Vagina (tissue), 2 donors: ENCODE results near the gene DCTN1. TPM values are rescaled to one million over a fixed set of nuclear protein-coding genes. Genes with fewer than 3 reads are reported as not detected.

ENCODE experiments used
- DNase-seq, 2 donors: peaks; one replicate each; pipeline ENCODE4 v3.0.0-alpha.2; 2017; ENCODE audit errors: extremely low spot score in 2 of 2
- H3K27ac ChIP-seq: fragments of 200-600 bp; sonication (generic); one replicate; pipeline ENCODE4 v1.5.1; 2019
- H3K27me3 ChIP-seq: fragments of 200-600 bp; sonication (generic); one replicate; pipeline ENCODE4 v1.5.1; 2019
- H3K36me3 ChIP-seq, 2 donors: fragments of 200-600 bp; sonication (generic); one replicate each; pipeline ENCODE4 v1.5.1; 2017 to 2019
- H3K4me1 ChIP-seq: fragments of 200-600 bp; sonication (generic); one replicate; pipeline ENCODE4 v1.5.1; 2019
- H3K4me3 ChIP-seq, 2 donors: fragments of 200-600 bp; sonication (generic); 1 replicate in 1 of 2; 2 replicates in 1 of 2; pipeline ENCODE4 v1.5.1; 2016 to 2019
- H3K9me3 ChIP-seq: fragments of 200-600 bp; sonication (generic); one replicate; pipeline ENCODE4 v1.5.1; 2019
- CTCF ChIP-seq, 3 experiments: fragments of 450-650 bp in 2 of 3; fragments of 200-600 bp in 1 of 3; sonication (generic) in 1 of 3; IDR thresholded peaks; one replicate each; pipeline ENCODE4 v1.5.1; 2017 to 2019; ENCODE audit warnings: antibody characterized with exemption in 3 of 3, mild to moderate bottlenecking in 2 of 3, moderate library complexity in 2 of 3
- POLR2A ChIP-seq, 2 donors: fragments of 450-650 bp; IDR thresholded peaks; one replicate each; pipeline ENCODE4 v1.6.1; 2017; ENCODE audit warnings: antibody characterized with exemption in 2 of 2, mild to moderate bottlenecking in 2 of 2, moderate library complexity in 2 of 2
- POLR2AphosphoS5 ChIP-seq, 2 donors: sonication (generic); formaldehyde crosslinking; IDR thresholded peaks; one replicate each; pipeline ENCODE4 v1.9.0; 2017; ENCODE audit warnings: antibody characterized with exemption in 2 of 2, mild to moderate bottlenecking in 2 of 2, low read depth in 1 of 2; ENCODE audit not compliant: insufficient read depth in 1 of 2
- intact Hi-C: fragments of 100-400 bp; cut with DNase I; formaldehyde crosslinking; loops from one replicate; pipeline ENCODE4 v1.15.1; 2023
- total RNA-seq: library from RNA; depleted of rRNA; stranded (reverse); fragments of >200 nt; gene quantifications from one replicate; pipeline ENCODE4 v1.2.3, GENCODE V29; 2016

Gene DCTN1
- total RNA-seq, 1 donor from 2014 or later = 95.0 TPM

GRCh38 chr2:74420006-74420405, 39.9 kb upstream of the DCTN1 start:
- H3K4me1 ChIP-seq = peaks cover 27% of the 10 kb centered on the region
- H3K36me3 ChIP-seq = no peaks in the 10 kb centered on the region
- H3K9me3 ChIP-seq = no peaks in the 10 kb centered on the region
- no peaks in the 10 kb centered on the region for H3K27me3 ChIP-seq
- no peak for DNase-seq
- no peak overlapping the region for H3K27ac ChIP-seq
- H3K4me3 ChIP-seq = no peak overlapping the region
- TF ChIP-seq CTCF (IDR thresholded peaks at IDR 0.05) (no peak), POLR2A (IDR thresholded peaks at IDR 0.05) (no peak), POLR2AphosphoS5 (IDR thresholded peaks at IDR 0.05; ENCODE audit: insufficient read depth in 1 of 2, low read depth in 1 of 2) (no peak)
- intact Hi-C loops = no loop called here

- intact Hi-C loops = no loop called here
- Histone ChIP-seq H3K36me3 (no peaks in the 10 kb centered on the region), H3K4me1 (peaks cover 34% of the 10 kb centered on the region), H3K9me3 (no peaks in the 10 kb centered on the region), H3K27me3 (no peaks in the 10 kb centered on the region), H3K4me3 (no peak overlapping the region), H3K27ac (no peak overlapping the region)
- TF ChIP-seq POLR2A (IDR thresholded peaks at IDR 0.05) (no peak), POLR2AphosphoS5 (IDR thresholded peaks at IDR 0.05; ENCODE audit: insufficient read depth in 1 of 2, low read depth in 1 of 2) (no peak)
- DNase-seq = no peak
Measured at GRCh38 chr2:74419345-74419744, 39.2 kb upstream of the DCTN1 start.

GRCh38 chr2:74418312-74418711, 38.2 kb upstream of the DCTN1 start:
- Histone ChIP-seq H3K9me3 (no peaks in the 10 kb centered on the region), H3K27ac (no peak overlapping the region), H3K4me1 (peaks cover 39% of the 10 kb centered on the region), H3K36me3 (no peaks in the 10 kb centered on the region), H3K27me3 (no peaks in the 10 kb centered on the region), H3K4me3 (no peak overlapping the region)
- intact Hi-C loops = no loop called here
- TF ChIP-seq POLR2AphosphoS5 (IDR thresholded peaks at IDR 0.05; ENCODE audit: insufficient read depth in 1 of 2, low read depth in 1 of 2) (no peak), CTCF (IDR thresholded peaks at IDR 0.05) (no peak), POLR2A (IDR thresholded peaks at IDR 0.05) (no peak)
- DNase-seq = no peak

GRCh38 chr2:74417763-74418162, 37.7 kb upstream of the DCTN1 start:
- Histone ChIP-seq H3K27ac (no peak overlapping the region), H3K4me1 (peaks cover 39% of the 10 kb centered on the region), H3K27me3 (no peaks in the 10 kb centered on the region), H3K36me3 (no peaks in the 10 kb centered on the region), H3K4me3 (no peak overlapping the region), H3K9me3 (no peaks in the 10 kb centered on the region)
- TF ChIP-seq CTCF (IDR thresholded peaks at IDR 0.05) (no peak), POLR2A (IDR thresholded peaks at IDR 0.05) (no peak), POLR2AphosphoS5 (IDR thresholded peaks at IDR 0.05; ENCODE audit: insufficient read depth in 1 of 2, low read depth in 1 of 2) (no peak)
- no peak for DNase-seq
- intact Hi-C loops = no loop called here

- intact Hi-C loops = no loop called here
- H3K36me3 ChIP-seq = no peaks in the 10 kb centered on the region
- H3K27me3 ChIP-seq = no peaks in the 10 kb centered on the region
- H3K9me3 ChIP-seq = no peaks in the 10 kb centered on the region
- no peak for TF ChIP-seq POLR2A (IDR thresholded peaks at IDR 0.05)
- no peak for TF ChIP-seq POLR2AphosphoS5 (IDR thresholded peaks at IDR 0.05; ENCODE audit: insufficient read depth in 1 of 2, low read depth in 1 of 2)
- no peak for TF ChIP-seq CTCF (IDR thresholded peaks at IDR 0.05)
- no peak overlapping the region for H3K27ac ChIP-seq
- DNase-seq = no peak
- H3K4me3 ChIP-seq = no peak overlapping the region
- H3K4me1 ChIP-seq = peaks cover 37% of the 10 kb centered on the region
Measured at GRCh38 chr2:74417197-74417596, 37.1 kb upstream of the DCTN1 start.
